OCI-LY1 (cell line): ENCODE measurements around the gene IFRD1.

Experiments
- H2AFZ ChIP-seq: fragments of 200-600 bp; sonication (generic), shearing (Covaris generic); 2 replicates; pipeline ENCODE4 v1.6.0; 2014; ENCODE audit warnings: antibody characterized with exemption, mild to moderate bottlenecking, low read length
- H3F3A ChIP-seq: fragments of 200-600 bp; sonication (generic), shearing (Covaris generic); 2 replicates; pipeline ENCODE4 v1.6.0; 2014; ENCODE audit warnings: mild to moderate bottlenecking, antibody characterized with exemption, low read length, moderate library complexity; ENCODE audit not compliant: insufficient read depth
- H3K27ac ChIP-seq: fragments of 200-600 bp; sonication (generic); 2 replicates; pipeline ENCODE4 v1.5.1; 2014; ENCODE audit warnings: low read length, mixed run types, mild to moderate bottlenecking, low read depth; ENCODE audit not compliant: poor library complexity, severe bottlenecking
- H3K27me3 ChIP-seq: fragments of 200-600 bp; sonication (generic); 2 replicates; pipeline ENCODE4 v1.6.0; 2014; ENCODE audit warnings: antibody characterized with exemption, mild to moderate bottlenecking, low read length, moderate library complexity; ENCODE audit not compliant: insufficient read depth
- H3K36me3 ChIP-seq: fragments of 200-600 bp; sonication (generic); 2 replicates; pipeline ENCODE4 v1.6.1; 2014; ENCODE audit warnings: mild to moderate bottlenecking, antibody characterized with exemption, low read length, moderate library complexity, mixed read lengths; ENCODE audit not compliant: insufficient read depth
- H3K4me1 ChIP-seq: fragments of 200-600 bp; sonication (generic); 2 replicates; pipeline ENCODE4 v1.5.1; 2014; ENCODE audit warnings: mild to moderate bottlenecking, low read length, moderate library complexity; ENCODE audit not compliant: insufficient read depth, severe bottlenecking
- H3K4me2 ChIP-seq: fragments of 200-600 bp; sonication (generic), shearing (Covaris generic); 2 replicates; pipeline ENCODE4 v1.6.1; 2014; ENCODE audit warnings: low read length
- H3K4me3 ChIP-seq: fragments of 200-600 bp; sonication (generic); 2 replicates; pipeline ENCODE4 v1.5.1; 2014; ENCODE audit warnings: low read length, low read depth, mild to moderate bottlenecking, mixed read lengths; ENCODE audit not compliant: poor library complexity, severe bottlenecking
- H3K79me2 ChIP-seq: fragments of 200-600 bp; shearing (Covaris generic); 2 replicates; pipeline ENCODE4 v1.6.1; 2016; ENCODE audit warnings: mixed run types, low read length, mixed read lengths; ENCODE audit not compliant: insufficient read depth
- H3K9ac ChIP-seq: fragments of 200-600 bp; sonication (generic), shearing (Covaris generic); 2 replicates; pipeline ENCODE4 v1.6.1; 2014; ENCODE audit warnings: mild to moderate bottlenecking, low read length, mixed read lengths
- H3K9me2 ChIP-seq: fragments of 200-600 bp; sonication (generic), shearing (Covaris generic); 2 replicates; pipeline ENCODE4 v1.6.1; 2014; ENCODE audit warnings: low read depth, mild to moderate bottlenecking, low read length, mixed read lengths
- H3K9me3 ChIP-seq: fragments of 200-600 bp; shearing (Covaris generic); 2 replicates; pipeline ENCODE4 v1.6.1; 2014; ENCODE audit warnings: low read length, mixed read lengths
- H4K20me1 ChIP-seq: fragments of 200-600 bp; sonication (generic), shearing (Covaris generic); 2 replicates; pipeline ENCODE4 v1.6.0; 2016; ENCODE audit warnings: mild to moderate bottlenecking, low read length; ENCODE audit not compliant: insufficient read depth
- EZH2 ChIP-seq: fragments of 200-600 bp; sonication (generic), shearing (Covaris generic); IDR thresholded peaks from 2 replicates; pipeline ENCODE4 v1.8.0; 2017; ENCODE audit warnings: borderline replicate concordance, mixed run types, mild to moderate bottlenecking, antibody characterized with exemption, low read length, moderate library complexity, mixed read lengths
- TF ChIP-seq, protein P1 (sequence below): fragments of 200-600 bp; sonication (generic), shearing (Covaris generic); IDR thresholded peaks from 2 replicates; pipeline ENCODE4 v1.5.1; 2017; ENCODE audit warnings: mild to moderate bottlenecking, antibody characterized with exemption, low read length, moderate library complexity, mixed read lengths

IFRD1 gene

DNA sequence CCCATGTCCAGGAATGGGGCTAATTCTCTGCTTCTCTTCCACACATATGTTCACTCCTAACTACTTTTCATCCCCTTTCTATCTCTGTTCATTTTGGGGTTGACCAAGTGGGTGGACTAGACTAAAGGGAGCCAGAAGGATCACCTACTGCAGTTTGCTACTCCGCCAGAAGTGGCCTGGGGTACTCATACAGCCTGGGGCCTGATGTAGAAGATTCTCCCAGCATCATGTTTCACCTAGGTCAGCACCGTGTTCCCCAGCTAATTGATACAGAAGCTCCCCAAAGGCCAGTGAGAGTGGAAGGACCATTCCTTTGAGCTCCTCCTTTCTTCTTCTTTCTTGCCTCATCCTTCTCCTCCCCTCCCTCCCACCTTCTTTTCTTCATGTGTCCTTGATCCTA lies 19.6 kb upstream of the IFRD1 start:
- no peaks in the 10 kb centered on the region for H4K20me1 ChIP-seq
- H3K4me1 ChIP-seq = no peaks in the 10 kb centered on the region
- no peak overlapping the region for H3K4me3 ChIP-seq
- H3F3A ChIP-seq = no peaks in the 10 kb centered on the region
- H3K36me3 ChIP-seq = no peaks in the 10 kb centered on the region
- H3K79me2 ChIP-seq = no peaks in the 10 kb centered on the region
- H3K4me2 ChIP-seq = no peak overlapping the region
- no peak overlapping the region for H2AFZ ChIP-seq
- no peaks in the 10 kb centered on the region for H3K9me2 ChIP-seq
- H3K9ac ChIP-seq = no peak overlapping the region
- H3K27me3 ChIP-seq = no peaks in the 10 kb centered on the region
- no peak for TF ChIP-seq EZH2
- TF ChIP-seq, protein P1, sequence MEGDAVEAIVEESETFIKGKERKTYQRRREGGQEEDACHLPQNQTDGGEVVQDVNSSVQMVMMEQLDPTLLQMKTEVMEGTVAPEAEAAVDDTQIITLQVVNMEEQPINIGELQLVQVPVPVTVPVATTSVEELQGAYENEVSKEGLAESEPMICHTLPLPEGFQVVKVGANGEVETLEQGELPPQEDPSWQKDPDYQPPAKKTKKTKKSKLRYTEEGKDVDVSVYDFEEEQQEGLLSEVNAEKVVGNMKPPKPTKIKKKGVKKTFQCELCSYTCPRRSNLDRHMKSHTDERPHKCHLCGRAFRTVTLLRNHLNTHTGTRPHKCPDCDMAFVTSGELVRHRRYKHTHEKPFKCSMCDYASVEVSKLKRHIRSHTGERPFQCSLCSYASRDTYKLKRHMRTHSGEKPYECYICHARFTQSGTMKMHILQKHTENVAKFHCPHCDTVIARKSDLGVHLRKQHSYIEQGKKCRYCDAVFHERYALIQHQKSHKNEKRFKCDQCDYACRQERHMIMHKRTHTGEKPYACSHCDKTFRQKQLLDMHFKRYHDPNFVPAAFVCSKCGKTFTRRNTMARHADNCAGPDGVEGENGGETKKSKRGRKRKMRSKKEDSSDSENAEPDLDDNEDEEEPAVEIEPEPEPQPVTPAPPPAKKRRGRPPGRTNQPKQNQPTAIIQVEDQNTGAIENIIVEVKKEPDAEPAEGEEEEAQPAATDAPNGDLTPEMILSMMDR = no peak
- no peak overlapping the region for H3K27ac ChIP-seq
- no peaks in the 10 kb centered on the region for H3K9me3 ChIP-seq

DNA sequence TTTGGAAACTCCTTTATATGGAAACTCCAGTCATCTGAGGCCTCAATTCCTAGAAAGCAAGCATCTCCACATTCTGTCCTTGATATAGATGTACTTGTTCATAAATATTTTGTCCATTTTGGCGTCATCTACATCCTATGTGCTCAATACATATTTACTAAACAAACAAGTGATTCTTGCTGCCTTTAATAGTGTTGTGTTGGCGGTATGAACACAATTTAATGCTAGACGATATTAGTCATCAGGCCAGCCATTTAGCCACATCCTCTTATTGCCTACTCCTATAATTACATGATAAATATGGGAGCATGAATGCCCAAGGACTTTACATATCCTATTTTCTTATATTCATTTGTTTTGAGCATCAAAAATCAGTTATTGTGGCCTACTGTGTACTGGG lies 18.5 kb upstream of the IFRD1 start:
- H3K9me2 ChIP-seq = no peaks in the 10 kb centered on the region
- H3K27me3 ChIP-seq = no peaks in the 10 kb centered on the region
- no peak overlapping the region for H3K27ac ChIP-seq
- H3K4me1 ChIP-seq = no peaks in the 10 kb centered on the region
- H3K9me3 ChIP-seq = no peaks in the 10 kb centered on the region
- TF ChIP-seq EZH2 = no peak
- TF ChIP-seq, protein P1 = no peak
- H3K4me3 ChIP-seq = no peak overlapping the region
- no peaks in the 10 kb centered on the region for H4K20me1 ChIP-seq
- H2AFZ ChIP-seq = no peak overlapping the region
- H3K4me2 ChIP-seq = no peak overlapping the region
- no peaks in the 10 kb centered on the region for H3F3A ChIP-seq
- H3K9ac ChIP-seq = no peak overlapping the region
- no peaks in the 10 kb centered on the region for H3K79me2 ChIP-seq
- H3K36me3 ChIP-seq = no peaks in the 10 kb centered on the region

DNA sequence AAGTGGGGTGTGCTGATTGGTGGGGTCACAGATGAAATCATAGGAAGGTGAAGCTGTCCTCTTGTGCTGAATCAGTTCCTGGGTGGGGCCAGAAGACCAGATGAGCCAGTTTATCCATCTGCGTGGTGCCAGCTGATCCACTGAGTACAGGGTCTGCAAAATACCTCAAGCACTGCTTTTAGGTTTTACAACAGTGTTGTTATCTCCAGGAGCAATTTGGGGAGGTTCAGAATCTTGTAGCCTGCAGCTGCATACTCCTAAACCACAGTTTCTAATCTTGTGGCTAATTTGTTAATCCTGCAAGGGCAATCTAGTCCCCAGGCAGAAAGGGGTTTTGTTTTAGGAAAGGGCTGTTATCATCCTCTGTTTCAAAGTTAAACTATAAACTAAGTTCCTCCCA lies 17.0 kb upstream of the IFRD1 start:
- no peak overlapping the region for H3K4me3 ChIP-seq
- TF ChIP-seq, protein P1 = no peak
- TF ChIP-seq EZH2 = no peak
- no peaks in the 10 kb centered on the region for H3K4me1 ChIP-seq
- no peaks in the 10 kb centered on the region for H4K20me1 ChIP-seq
- no peaks in the 10 kb centered on the region for H3K9me3 ChIP-seq
- no peak overlapping the region for H2AFZ ChIP-seq
- H3K9ac ChIP-seq = no peak overlapping the region
- H3K4me2 ChIP-seq = no peak overlapping the region
- H3K79me2 ChIP-seq = no peaks in the 10 kb centered on the region
- no peaks in the 10 kb centered on the region for H3K9me2 ChIP-seq
- H3K27ac ChIP-seq = no peak overlapping the region
- H3K36me3 ChIP-seq = no peaks in the 10 kb centered on the region
- no peaks in the 10 kb centered on the region for H3F3A ChIP-seq
- no peaks in the 10 kb centered on the region for H3K27me3 ChIP-seq
